ENCODE results near the gene CNTN6.
"Not testable (repeated sequence)": the region's sequence is repeated elsewhere in the genome, so short reads cannot be mapped to it uniquely, and the experiment has no call there.

The CNTN6 gene

DNA sequence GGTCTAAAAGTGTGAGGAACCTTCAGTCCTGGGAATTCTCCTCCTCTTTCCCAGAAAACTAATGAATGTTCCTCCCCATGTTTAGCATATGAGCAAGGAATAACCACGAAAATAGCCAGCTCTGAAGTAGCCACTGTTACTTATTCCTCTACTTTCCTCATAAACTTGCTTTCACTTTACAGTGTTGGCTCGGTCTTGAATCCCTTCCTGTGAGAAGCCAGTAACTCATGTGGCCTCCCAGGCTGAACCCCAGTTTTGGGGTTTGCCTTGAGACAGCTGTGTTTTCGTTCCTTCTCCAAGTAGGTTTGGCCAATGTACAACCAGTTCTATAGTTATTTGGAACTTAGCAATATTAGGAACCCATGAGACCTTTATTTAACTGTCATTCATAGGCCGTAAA, 195.0 kb downstream of the CNTN6 start:
- no peak for DNase-seq (ENCODE audit: low read depth)

- DNase-seq (ENCODE audit: low read depth): no peak
These were observed 196.1 kb downstream of the CNTN6 start for GRCh38 chr3:1288805-1289494.

GRCh38 chr3:1292571-1293071, 199.8 kb downstream of the CNTN6 start:
- DNase-seq (ENCODE audit: low read depth): no peak

GRCh38 chr3:1294586-1294985, 201.8 kb downstream of the CNTN6 start:
- no peak for DNase-seq (ENCODE audit: low read depth)

DNA sequence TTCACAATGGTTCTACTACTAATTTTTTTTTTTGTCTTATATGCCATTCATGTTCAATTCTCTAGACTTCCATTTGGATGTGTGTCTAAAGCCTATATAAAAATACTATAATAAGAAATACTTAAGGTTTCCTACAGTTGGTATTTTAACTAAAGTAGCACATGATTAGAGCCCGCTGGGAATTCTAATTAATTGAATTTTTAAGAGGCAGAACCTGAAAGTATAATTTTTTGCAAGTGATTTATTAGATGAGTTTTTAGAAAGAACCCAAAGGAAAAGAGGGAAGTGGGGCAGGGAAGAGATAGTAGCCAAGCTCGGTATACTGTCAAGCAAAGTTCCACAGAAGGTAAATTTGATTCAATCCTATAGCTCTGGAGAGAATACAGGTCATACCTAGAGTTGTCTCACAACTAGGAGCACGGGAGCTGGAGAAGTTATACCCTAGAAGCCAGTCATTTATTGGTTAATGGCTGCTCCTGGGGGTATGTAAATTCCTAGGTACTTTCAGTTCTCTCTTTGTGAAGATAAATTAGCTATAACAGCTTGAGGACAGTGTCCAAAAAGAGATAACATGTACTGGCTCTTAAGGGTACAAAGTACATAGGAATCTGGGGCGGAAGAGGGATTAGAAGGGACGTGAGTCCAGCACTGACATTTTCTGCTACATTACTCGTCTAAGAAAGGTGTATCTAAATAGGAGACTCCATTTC, 225.6 kb downstream of the CNTN6 start:
- no peak for DNase-seq (ENCODE audit: low read depth)

- no peak for DNase-seq (ENCODE audit: low read depth)
These were observed 233.7 kb downstream of the CNTN6 start for GRCh38 chr3:1326546-1326945.

DNA sequence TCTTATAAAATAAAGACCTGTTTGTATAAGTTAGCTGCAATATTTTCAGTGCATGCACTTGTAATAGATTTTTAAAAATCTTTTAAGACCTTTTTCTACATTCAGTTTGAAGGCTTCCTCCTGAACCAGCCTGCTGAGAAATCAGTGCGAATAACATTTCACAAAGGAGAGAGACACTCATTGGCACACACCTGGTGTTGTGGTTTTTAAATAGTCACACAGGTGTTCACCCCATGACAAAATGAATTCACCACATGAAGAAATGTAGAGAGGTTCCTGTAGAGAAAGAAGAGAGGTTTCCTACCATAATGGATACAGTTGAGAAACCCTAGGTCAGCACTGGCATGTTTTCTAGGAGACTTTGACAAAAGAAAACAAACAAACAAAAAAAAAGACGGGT, 237.3 kb downstream of the CNTN6 start:
- DNase-seq (ENCODE audit: low read depth): no peak

DNA sequence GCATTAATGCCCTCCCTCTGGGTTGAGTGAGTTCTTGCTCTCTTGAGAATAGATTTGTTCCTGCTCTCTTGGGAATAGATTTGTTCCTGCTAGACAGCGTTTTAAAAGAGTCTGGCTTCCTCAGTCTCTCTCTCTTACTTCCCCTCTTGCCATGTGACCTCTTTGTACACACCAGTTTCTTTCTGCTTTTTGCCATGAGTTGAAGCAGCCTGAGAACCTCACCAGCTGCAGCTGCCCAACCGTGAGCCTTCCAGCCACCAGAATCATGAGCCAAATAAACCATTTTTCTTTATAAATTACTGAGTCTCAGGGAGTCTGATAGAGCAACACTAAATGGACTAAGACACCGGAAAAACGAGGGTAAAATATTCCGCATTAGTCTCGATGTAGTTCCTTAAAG, 253.6 kb downstream of the CNTN6 start:
- DNase-seq (ENCODE audit: low read depth): no peak

GRCh38 chr3:1348547-1348946, 255.7 kb downstream of the CNTN6 start:
- no peak for DNase-seq (ENCODE audit: low read depth)

DNA sequence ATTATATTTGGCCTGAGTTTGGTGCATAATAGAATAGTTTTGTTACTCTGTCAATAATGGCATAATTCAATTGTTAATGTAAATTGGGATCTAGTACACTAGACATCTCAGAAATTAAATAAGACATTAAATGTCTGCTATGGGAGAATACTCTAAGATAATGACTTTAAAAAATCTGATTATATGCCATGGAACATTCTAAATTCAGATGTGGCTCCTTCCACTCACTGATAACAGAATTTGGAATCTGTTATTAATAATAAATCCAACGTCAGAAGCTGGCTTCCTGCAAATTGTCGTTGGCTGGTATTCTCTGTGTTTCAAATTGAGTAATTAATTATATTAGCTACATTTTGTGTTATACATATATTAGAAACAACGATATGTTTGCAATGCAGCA, 258.1 kb downstream of the CNTN6 start:
- DNase-seq (ENCODE audit: low read depth): no peak

DNA sequence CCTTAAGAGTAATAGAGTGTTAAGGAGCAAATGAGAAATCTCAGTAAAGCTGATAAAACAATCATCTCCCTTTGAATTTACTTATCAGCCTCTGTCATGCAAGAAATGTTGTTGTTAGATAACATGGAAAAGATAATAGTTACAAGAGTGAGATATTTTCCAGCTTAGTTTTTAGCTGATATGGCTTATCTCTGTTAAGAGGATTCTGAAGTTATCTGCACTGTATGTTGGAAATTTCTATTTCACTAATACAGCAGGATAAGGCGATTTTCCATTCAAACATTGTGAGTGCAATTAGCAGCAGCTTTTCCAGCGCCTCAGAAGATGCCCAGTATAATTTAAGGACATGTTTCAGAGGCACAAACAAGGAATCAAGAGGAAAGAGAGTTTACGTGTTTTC, 262.9 kb downstream of the CNTN6 start:
- DNase-seq (ENCODE audit: low read depth): no peak

DNA sequence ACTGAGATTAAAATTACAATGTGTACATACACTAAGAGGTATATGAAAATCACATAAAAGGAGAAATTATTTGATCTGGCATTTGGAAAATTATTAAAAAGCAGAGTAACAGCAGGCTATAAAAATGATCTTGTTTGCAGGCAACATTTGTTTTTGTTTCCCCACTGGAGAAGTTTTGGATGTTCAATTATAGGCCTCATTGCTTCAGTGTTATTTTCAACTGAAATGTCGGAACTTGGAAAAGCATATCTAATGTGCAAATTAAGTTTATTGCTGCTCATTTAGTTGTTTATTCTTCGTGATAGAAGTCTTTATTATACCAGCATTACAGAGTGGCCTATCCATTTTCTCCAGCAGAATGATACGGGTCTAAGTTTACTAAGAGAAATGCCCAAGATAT, 263.3 kb downstream of the CNTN6 start:
- no peak for DNase-seq (ENCODE audit: low read depth)

- DNase-seq (ENCODE audit: low read depth): no peak
These were observed 272.7 kb downstream of the CNTN6 start for GRCh38 chr3:1365528-1365927.

DNA sequence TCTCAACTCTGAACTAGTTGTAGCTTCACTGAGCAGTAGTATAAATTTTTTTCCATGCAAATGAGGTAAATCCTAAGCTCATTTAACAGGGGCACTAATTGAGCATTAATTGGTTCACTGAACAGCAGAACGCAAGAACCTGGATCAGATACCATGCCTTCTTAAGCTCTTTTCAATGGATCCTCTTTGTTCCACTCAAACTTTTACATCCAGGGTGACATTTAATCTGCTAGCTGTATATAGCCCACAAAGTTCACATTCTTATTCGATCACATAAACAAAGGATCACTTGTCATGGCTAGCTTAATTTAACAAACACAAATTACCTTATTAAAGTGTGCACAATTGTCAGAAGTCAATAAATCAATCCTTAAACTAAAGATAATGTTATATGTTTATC, 281.6 kb downstream of the CNTN6 start:
- no peak for DNase-seq (ENCODE audit: low read depth)

DNA sequence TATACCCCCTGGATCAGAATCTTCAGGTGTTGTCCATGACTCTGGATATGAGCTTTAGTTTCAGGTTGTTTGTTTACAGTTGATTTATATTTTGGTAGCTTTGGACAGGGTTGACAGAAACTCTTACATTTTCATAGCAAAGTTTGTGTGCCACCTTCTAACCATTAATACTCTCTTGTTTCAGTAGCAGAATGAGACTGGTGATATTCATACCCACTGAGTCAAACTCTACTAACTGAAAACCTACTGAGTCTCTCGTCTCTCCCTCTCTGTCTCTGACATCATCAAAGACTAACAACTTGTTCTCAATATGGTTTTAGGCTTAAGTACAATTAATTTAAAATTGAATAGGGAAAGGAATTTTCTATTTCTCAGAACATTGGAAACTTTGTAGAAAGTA, 282.3 kb downstream of the CNTN6 start:
- no peak for DNase-seq (ENCODE audit: low read depth)

DNA sequence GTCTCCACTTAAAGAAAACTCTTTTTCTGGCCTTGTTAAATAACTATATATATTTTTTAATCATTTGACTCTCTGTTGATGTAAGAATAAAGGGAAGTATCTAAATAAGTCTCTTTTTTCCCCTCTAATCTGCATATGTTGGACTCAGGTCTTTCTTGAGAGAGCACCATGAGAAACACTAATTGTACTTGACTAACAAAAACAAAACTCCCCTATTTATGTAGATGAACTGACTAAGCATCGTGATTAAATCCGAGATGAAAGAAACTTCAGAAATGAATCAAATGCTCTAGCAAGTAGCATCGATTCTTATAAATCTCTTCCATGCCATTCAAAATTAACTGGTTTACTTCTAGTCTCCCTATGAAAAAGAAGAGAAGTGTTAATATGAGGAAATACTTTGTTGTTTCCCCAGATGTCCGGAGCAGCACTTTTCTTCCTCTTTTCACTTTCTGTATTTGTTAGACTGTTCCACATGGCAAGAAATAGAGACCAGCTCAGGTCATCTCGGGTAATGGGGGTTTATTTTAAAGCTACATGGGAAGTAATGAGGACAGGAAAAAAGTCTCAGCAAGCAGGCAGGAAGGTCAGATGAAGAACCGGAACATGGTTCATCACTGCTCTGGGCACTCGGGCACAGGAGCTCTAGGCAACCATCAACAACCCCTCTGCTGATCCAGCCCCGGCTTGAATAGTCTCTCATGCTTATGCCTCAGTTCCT, 288.3 kb downstream of the CNTN6 start:
- DNase-seq (ENCODE audit: low read depth): no peak

DNA sequence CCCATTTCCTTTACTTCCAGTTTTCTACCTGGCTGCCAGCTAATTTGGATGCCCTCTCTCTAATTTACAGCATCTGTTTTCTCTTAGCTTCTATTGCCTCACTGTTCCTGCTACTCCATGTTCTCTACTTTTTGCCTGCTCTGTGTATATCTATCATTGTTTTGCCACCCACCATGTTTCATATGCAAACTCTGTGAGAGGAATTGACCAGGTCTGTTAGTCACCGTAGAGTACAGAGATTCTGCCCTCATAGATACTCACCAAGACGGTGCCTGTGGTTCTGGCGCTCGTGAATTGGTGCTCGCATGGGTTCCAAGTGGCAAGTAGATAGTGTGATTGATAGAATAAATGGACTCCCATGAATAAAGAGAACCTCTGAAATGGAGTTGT, 288.8 kb downstream of the CNTN6 start:
- no peak for DNase-seq (ENCODE audit: low read depth)

- DNase-seq (ENCODE audit: low read depth): not testable (repeated sequence)
These were observed 294.6 kb downstream of the CNTN6 start for GRCh38 chr3:1387396-1387905.

GRCh38 chr3:1394188-1394587, 301.4 kb downstream of the CNTN6 start:
- no peak for DNase-seq (ENCODE audit: low read depth)

- DNase-seq (ENCODE audit: low read depth): no peak
These were observed 307.7 kb downstream of the CNTN6 start for GRCh38 chr3:1400571-1400970.

GRCh38 chr3:1404270-1404962, 311.6 kb downstream of the CNTN6 start:
- DNase-seq (ENCODE audit: low read depth): no peak

GRCh38 chr3:1406250-1406649, 313.4 kb downstream of the CNTN6 start:
- DNase-seq (ENCODE audit: low read depth): no peak

Measured in fibroblast of the conjunctiva (primary cell).